Measurements from ENCODE around the gene TFB1M. TPM values are rescaled to one million over a fixed set of nuclear protein-coding genes. Genes with fewer than 3 reads are reported as not detected.
A peak's percentile ranks its signal among the peaks of the same experiment; 100 is the strongest.

TFB1M gene
- total RNA-seq, 1 experiment from 2014 or later = 19.5 TPM

- no TSS peak for BruUV-seq (replicated peaks)
Measured at GRCh38 chr6:155212616-155213380, 101.5 kb downstream of the TFB1M start.

GRCh38 chr6:155212106-155212505 lies 102.2 kb downstream of the TFB1M start:
- Histone ChIP-seq H3K79me2 (ENCODE audit: low read depth) (no peaks in the 10 kb centered on the region), H3K27ac (no peak overlapping the region), H3K4me2 (no peak overlapping the region), H3K4me3 (no peak overlapping the region), H4K20me1 (ENCODE audit: insufficient read depth) (no peaks in the 10 kb centered on the region), H3F3A (ENCODE audit: insufficient read depth, low read depth) (no peaks in the 10 kb centered on the region), H3K9me3 (ENCODE audit: insufficient read depth, low read depth) (no peaks in the 10 kb centered on the region), H3K9me2 (ENCODE audit: insufficient read depth) (no peaks in the 10 kb centered on the region), H3K27me3 (ENCODE audit: insufficient read depth, low read depth) (no peaks in the 10 kb centered on the region), H3K36me3 (ENCODE audit: low read depth) (no peaks in the 10 kb centered on the region), H3K4me1 (replicated peaks; ENCODE audit: insufficient read depth) (no peaks in the 10 kb centered on the region; the same call in 1 of the 2 replicates), H2AFZ (no peak overlapping the region)
- ChIA-PET CTCF (no interaction called here), POLR2A (ENCODE audit: unreplicated experiment) (no interaction called here)
- BruUV-seq (replicated peaks) = no TSS peak
- DNase-seq = no peak
- intact Hi-C loops (cut with micrococcal nuclease; ENCODE audit: unreplicated experiment) = no loop called here
- no peak for TF ChIP-seq CTCF (conservative IDR thresholded peaks at IDR 0.05)
- no peak for TF ChIP-seq EZH2 (IDR thresholded peaks at IDR 0.05; ENCODE audit: low read depth)

More at GRCh38 chr6:155212616-155213380, 101.5 kb downstream of the TFB1M start:
- Histone ChIP-seq H3K9me2 (ENCODE audit: insufficient read depth) (no peaks in the 10 kb centered on the region), H4K20me1 (ENCODE audit: insufficient read depth) (no peaks in the 10 kb centered on the region), H3K27ac (no peak overlapping the region), H3K9me3 (ENCODE audit: insufficient read depth, low read depth) (no peaks in the 10 kb centered on the region), H3K36me3 (ENCODE audit: low read depth) (no peaks in the 10 kb centered on the region), H3K4me2 (no peak overlapping the region), H3F3A (ENCODE audit: insufficient read depth, low read depth) (no peaks in the 10 kb centered on the region), H3K27me3 (ENCODE audit: insufficient read depth, low read depth) (no peaks in the 10 kb centered on the region), H3K4me1 (replicated peaks; ENCODE audit: insufficient read depth) (no peaks in the 10 kb centered on the region; the same call in 1 of the 2 replicates), H2AFZ (no peak overlapping the region), H3K4me3 (no peak overlapping the region), H3K79me2 (ENCODE audit: low read depth) (no peaks in the 10 kb centered on the region)
- ChIA-PET POLR2A (ENCODE audit: unreplicated experiment) (no interaction called here), CTCF (no interaction called here)
- intact Hi-C loops (cut with micrococcal nuclease; ENCODE audit: unreplicated experiment) = no loop called here
- DNase-seq = peak; percentile 10 to 44
- no peak for TF ChIP-seq CTCF (conservative IDR thresholded peaks at IDR 0.05)
- no peak for TF ChIP-seq EZH2 (IDR thresholded peaks at IDR 0.05; ENCODE audit: low read depth)

- Histone ChIP-seq H2AFZ (no peak overlapping the region), H4K20me1 (ENCODE audit: insufficient read depth) (no peaks in the 10 kb centered on the region), H3K4me2 (no peak overlapping the region), H3K79me2 (ENCODE audit: low read depth) (no peaks in the 10 kb centered on the region), H3K4me3 (no peak overlapping the region), H3K9me2 (ENCODE audit: insufficient read depth) (no peaks in the 10 kb centered on the region), H3K9me3 (ENCODE audit: insufficient read depth, low read depth) (no peaks in the 10 kb centered on the region), H3K4me1 (replicated peaks; ENCODE audit: insufficient read depth) (peaks cover 3% of the 10 kb centered on the region; the same call in 1 of the 2 replicates), H3K27ac (no peak overlapping the region), H3K27me3 (ENCODE audit: insufficient read depth, low read depth) (no peaks in the 10 kb centered on the region), H3K36me3 (ENCODE audit: low read depth) (no peaks in the 10 kb centered on the region), H3F3A (ENCODE audit: insufficient read depth, low read depth) (peaks cover 5% of the 10 kb centered on the region; the same call in 1 of the 2 replicates)
- TF ChIP-seq CTCF (conservative IDR thresholded peaks at IDR 0.05) (no peak), EZH2 (IDR thresholded peaks at IDR 0.05; ENCODE audit: low read depth) (no peak)
- POLR2A ChIA-PET (ENCODE audit: unreplicated experiment) = no interaction called here
- no TSS peak for BruUV-seq (replicated peaks)
- DNase-seq = no peak
- intact Hi-C loops (cut with micrococcal nuclease; ENCODE audit: unreplicated experiment) = no loop called here
- CTCF ChIA-PET = no interaction called here
Measured at GRCh38 chr6:155207223-155207622, 107.1 kb downstream of the TFB1M start.

Other genes starting within 250 kb of the TFB1M start
- gene CLDN20, start 50.5 kb downstream of the TFB1M start, total RNA-seq (2021) = not detected in 2 replicates
- gene NOX3, start 141.4 kb upstream of the TFB1M start, total RNA-seq (2021) = not detected in 2 replicates